K562 (cell line): Measurements from ENCODE around the gene SLC16A10. TPM values are rescaled to one million over a fixed set of nuclear protein-coding genes. Genes with fewer than 3 reads are reported as not detected.

Experiments used
- CBX1 ChIP-seq: sonication (generic); IDR thresholded peaks from 2 replicates; pipeline ENCODE4 v1.6.1; 2016; ENCODE audit warnings: antibody characterized with exemption, low read depth, mild to moderate bottlenecking
- CREB1 ChIP-seq, 2 experiments: sonication (generic) in 1 of 2; formaldehyde crosslinking in 1 of 2; IDR thresholded peaks; 2 replicates each; pipeline versions ENCODE4 v1.6.1 to v1.8.0; 2012 to 2022; ENCODE audit warnings: inconsistent platforms in 1 of 2, mild to moderate bottlenecking in 1 of 2, missing genetic modification reagents in 1 of 2, moderate library complexity in 1 of 2
- FOSL1 ChIP-seq: fragments of 200-800 bp; sonication (Bioruptor generic); conservative IDR thresholded peaks from 2 replicates; pipeline ENCODE4 v1.6.1; 2016; ENCODE audit warnings: missing genetic modification characterization, missing compliant biosample characterization
- FOXJ2 ChIP-seq: fragments of 200-800 bp; sonication (Bioruptor generic); IDR thresholded peaks from 2 replicates; pipeline ENCODE4 v1.6.1; 2016; ENCODE audit warnings: missing genetic modification characterization, missing compliant biosample characterization
- HEY1 ChIP-seq: fragments of 250-450 bp; sonication (Bioruptor Pico); IDR thresholded peaks from 2 replicates; pipeline ENCODE4 v1.5.0; 2020; ENCODE audit warnings: mild to moderate bottlenecking, moderate library complexity, borderline replicate concordance
- MBD2 ChIP-seq: sonication (generic); IDR thresholded peaks from 2 replicates; pipeline ENCODE4 v1.6.1; 2016; ENCODE audit warnings: low read depth, borderline replicate concordance
- NFE2L1 ChIP-seq: fragments of 450-650 bp; IDR thresholded peaks from 2 replicates; pipeline ENCODE4 v1.6.1; 2016; ENCODE audit warnings: missing genetic modification characterization, low read depth, mild to moderate bottlenecking, missing compliant biosample characterization, moderate library complexity, borderline replicate concordance
- SMARCE1 ChIP-seq: fragments of 450-650 bp; IDR thresholded peaks from 2 replicates; pipeline ENCODE4 v1.7.1; 2016; ENCODE audit warnings: mild to moderate bottlenecking
- TCF3 ChIP-seq: sonication (generic); formaldehyde crosslinking; IDR thresholded peaks from 2 replicates; pipeline ENCODE4 v1.4.0; 2020; ENCODE audit warnings: mild to moderate bottlenecking, missing genetic modification reagents
- TRIM24 ChIP-seq, 2 experiments: fragments of 450-650 bp; IDR thresholded peaks; 2 replicates each; pipeline ENCODE4 v1.6.1; 2016
- ZNF24 ChIP-seq: fragments of 450-650 bp; IDR thresholded peaks from 2 replicates; pipeline ENCODE4 v1.6.1; 2016
- ZNF551 ChIP-seq: fragments of 250-450 bp; sonication (Bioruptor Pico); IDR thresholded peaks from 2 replicates; pipeline ENCODE4 v1.5.0; 2021; ENCODE audit warnings: mild to moderate bottlenecking, moderate library complexity
- ZNF584 ChIP-seq: fragments of 200-800 bp; sonication (Bioruptor generic); IDR thresholded peaks from 2 replicates; pipeline ENCODE4 v1.6.1; 2016; ENCODE audit warnings: low read depth, mild to moderate bottlenecking, missing genetic modification characterization, missing compliant biosample characterization
- ZNF780A ChIP-seq: fragments of 250-450 bp; sonication (Bioruptor Pico); IDR thresholded peaks from 2 replicates; pipeline ENCODE4 v1.5.0; 2021; ENCODE audit warnings: mild to moderate bottlenecking
- polyA plus RNA-seq, 8 experiments: library from polyadenylated mRNA; depleted of rRNA in 4 of 8; stranded (reverse) in 5 of 8; unstranded in 3 of 8; fragments of >200 nt; fragmentation: Nextera tagmentation in 2 of 8; fragmentation: Illumina TruSeq in 1 of 8; extraction: Ambion mirVana in 2 of 8; extraction: Trizol in 1 of 8; gene quantifications; 2 replicates each; pipeline versions ENCODE4 v1.2.1 to v1.2.3, GENCODE V29; 2011 to 2014; ENCODE audit warnings: inconsistent platforms in 1 of 8, missing spikeins in 1 of 8
- total RNA-seq, 7 experiments: library from RNA; depleted of rRNA in 6 of 7; stranded (reverse); fragments of >200 nt in 6 of 7; fragmentation: Illumina TruSeq in 2 of 7; extraction: Trizol in 2 of 7; gene quantifications; 2 replicates each; pipeline versions ENCODE4 v1.2.1 to v1.2.3, GENCODE V29; 2011 to 2021; ENCODE audit warnings: low replicate concordance in 1 of 7
- TF ChIP-seq, protein P1 (sequence below): fragments of 450-650 bp; IDR thresholded peaks from 2 replicates; pipeline ENCODE4 v1.6.1; 2018; ENCODE audit not compliant: partially characterized antibody
- TF ChIP-seq, protein P2 (sequence below): sonication (generic); formaldehyde crosslinking; IDR thresholded peaks from 2 replicates; pipeline ENCODE4 v1.8.1; 2023; ENCODE audit warnings: mild to moderate bottlenecking, missing genetic modification reagents
- TF ChIP-seq, protein P3 (sequence below), 2 experiments: fragments of 450-650 bp; IDR thresholded peaks; 2 replicates each; pipeline ENCODE4 v1.6.1; 2018; ENCODE audit warnings: mild to moderate bottlenecking in 2 of 2, low read depth in 1 of 2; ENCODE audit not compliant: partially characterized antibody in 2 of 2

Gene SLC16A10
- total and polyA plus RNA-seq, 9 of the 15 experiments (the other 6 are each of a cell fraction or from before 2014, with no cell fraction given): 0.02 to 0.54 (median 0.24) TPM; not detected in 4

DNA sequence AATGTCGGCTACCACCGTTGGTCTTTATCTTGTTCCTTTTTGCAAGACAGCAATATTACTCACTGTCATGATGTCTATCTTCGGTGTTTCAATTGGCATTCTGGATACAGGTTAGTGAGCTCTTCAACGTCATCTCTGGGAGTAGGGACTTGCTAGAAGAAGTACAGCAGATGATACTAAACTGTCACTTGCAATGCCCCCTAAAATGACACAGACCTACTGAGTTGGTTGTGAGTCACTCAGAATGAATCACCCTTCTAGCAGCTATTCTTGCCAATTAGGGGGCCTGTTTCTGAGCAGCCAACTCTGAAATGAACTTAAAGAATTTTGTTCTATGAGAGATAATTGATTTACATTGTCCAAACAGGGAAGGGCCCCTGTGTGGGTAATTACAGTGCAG lies 176.5 kb downstream of the SLC16A10 start (continued):
- TF ChIP-seq TCF3 (CRISPR knock-in tag) (0 out of 2 replicates have a peak, but pooled peaks have one; percentile 13), MBD2 (0 out of 2 replicates have a peak, but pooled peaks have one; percentile 31), CBX1 (no peak), NFE2L1 (no peak), CREB1 (IDR thresholded peaks at IDR 0.05) (0 out of 2 replicates have a peak, but pooled peaks have one; percentile 21), CREB1 (CRISPR knock-in tag; IDR thresholded peaks at IDR 0.05) (no peak), ZNF551 (CRISPR knock-in tag) (no peak), FOSL1 (peak; percentile 98), ZNF24 (no peak), TRIM24 (IDR thresholded peaks at IDR 0.05) (peak in 1 of 2 experiments; percentile 32; a peak in 1 of 4 replicates), FOXJ2 (tag) (no peak), ZNF780A (CRISPR knock-in tag) (no peak), SMARCE1 (peak; percentile 80), HEY1 (CRISPR knock-in tag) (no peak), ZNF584 (CRISPR knock-in tag) (no peak)
- TF ChIP-seq, protein P1, sequence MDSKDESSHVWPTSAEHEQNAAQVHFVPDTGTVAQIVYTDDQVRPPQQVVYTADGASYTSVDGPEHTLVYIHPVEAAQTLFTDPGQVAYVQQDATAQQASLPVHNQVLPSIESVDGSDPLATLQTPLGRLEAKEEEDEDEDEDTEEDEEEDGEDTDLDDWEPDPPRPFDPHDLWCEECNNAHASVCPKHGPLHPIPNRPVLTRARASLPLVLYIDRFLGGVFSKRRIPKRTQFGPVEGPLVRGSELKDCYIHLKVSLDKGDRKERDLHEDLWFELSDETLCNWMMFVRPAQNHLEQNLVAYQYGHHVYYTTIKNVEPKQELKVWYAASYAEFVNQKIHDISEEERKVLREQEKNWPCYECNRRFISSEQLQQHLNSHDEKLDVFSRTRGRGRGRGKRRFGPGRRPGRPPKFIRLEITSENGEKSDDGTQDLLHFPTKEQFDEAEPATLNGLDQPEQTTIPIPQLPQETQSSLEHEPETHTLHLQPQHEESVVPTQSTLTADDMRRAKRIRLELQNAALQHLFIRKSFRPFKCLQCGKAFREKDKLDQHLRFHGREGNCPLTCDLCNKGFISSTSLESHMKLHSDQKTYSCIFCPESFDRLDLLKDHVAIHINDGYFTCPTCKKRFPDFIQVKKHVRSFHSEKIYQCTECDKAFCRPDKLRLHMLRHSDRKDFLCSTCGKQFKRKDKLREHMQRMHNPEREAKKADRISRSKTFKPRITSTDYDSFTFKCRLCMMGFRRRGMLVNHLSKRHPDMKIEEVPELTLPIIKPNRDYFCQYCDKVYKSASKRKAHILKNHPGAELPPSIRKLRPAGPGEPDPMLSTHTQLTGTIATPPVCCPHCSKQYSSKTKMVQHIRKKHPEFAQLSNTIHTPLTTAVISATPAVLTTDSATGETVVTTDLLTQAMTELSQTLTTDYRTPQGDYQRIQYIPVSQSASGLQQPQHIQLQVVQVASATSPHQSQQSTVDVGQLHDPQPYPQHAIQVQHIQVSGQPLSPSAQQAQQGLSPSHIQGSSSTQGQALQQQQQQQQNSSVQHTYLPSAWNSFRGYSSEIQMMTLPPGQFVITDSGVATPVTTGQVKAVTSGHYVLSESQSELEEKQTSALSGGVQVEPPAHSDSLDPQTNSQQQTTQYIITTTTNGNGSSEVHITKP: peak; percentile 37
- TF ChIP-seq, protein P2, sequence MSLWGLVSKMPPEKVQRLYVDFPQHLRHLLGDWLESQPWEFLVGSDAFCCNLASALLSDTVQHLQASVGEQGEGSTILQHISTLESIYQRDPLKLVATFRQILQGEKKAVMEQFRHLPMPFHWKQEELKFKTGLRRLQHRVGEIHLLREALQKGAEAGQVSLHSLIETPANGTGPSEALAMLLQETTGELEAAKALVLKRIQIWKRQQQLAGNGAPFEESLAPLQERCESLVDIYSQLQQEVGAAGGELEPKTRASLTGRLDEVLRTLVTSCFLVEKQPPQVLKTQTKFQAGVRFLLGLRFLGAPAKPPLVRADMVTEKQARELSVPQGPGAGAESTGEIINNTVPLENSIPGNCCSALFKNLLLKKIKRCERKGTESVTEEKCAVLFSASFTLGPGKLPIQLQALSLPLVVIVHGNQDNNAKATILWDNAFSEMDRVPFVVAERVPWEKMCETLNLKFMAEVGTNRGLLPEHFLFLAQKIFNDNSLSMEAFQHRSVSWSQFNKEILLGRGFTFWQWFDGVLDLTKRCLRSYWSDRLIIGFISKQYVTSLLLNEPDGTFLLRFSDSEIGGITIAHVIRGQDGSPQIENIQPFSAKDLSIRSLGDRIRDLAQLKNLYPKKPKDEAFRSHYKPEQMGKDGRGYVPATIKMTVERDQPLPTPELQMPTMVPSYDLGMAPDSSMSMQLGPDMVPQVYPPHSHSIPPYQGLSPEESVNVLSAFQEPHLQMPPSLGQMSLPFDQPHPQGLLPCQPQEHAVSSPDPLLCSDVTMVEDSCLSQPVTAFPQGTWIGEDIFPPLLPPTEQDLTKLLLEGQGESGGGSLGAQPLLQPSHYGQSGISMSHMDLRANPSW (CRISPR knock-in tag): no peak
- TF ChIP-seq, protein P3, sequence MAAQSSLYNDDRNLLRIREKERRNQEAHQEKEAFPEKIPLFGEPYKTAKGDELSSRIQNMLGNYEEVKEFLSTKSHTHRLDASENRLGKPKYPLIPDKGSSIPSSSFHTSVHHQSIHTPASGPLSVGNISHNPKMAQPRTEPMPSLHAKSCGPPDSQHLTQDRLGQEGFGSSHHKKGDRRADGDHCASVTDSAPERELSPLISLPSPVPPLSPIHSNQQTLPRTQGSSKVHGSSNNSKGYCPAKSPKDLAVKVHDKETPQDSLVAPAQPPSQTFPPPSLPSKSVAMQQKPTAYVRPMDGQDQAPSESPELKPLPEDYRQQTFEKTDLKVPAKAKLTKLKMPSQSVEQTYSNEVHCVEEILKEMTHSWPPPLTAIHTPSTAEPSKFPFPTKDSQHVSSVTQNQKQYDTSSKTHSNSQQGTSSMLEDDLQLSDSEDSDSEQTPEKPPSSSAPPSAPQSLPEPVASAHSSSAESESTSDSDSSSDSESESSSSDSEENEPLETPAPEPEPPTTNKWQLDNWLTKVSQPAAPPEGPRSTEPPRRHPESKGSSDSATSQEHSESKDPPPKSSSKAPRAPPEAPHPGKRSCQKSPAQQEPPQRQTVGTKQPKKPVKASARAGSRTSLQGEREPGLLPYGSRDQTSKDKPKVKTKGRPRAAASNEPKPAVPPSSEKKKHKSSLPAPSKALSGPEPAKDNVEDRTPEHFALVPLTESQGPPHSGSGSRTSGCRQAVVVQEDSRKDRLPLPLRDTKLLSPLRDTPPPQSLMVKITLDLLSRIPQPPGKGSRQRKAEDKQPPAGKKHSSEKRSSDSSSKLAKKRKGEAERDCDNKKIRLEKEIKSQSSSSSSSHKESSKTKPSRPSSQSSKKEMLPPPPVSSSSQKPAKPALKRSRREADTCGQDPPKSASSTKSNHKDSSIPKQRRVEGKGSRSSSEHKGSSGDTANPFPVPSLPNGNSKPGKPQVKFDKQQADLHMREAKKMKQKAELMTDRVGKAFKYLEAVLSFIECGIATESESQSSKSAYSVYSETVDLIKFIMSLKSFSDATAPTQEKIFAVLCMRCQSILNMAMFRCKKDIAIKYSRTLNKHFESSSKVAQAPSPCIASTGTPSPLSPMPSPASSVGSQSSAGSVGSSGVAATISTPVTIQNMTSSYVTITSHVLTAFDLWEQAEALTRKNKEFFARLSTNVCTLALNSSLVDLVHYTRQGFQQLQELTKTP (IDR thresholded peaks at IDR 0.05; ENCODE audit: low read depth in 1 of 2, partially characterized antibody in 2 of 2): peak in 1 of 2 experiments; percentile 25
